Esophagus squamous epithelium (tissue), 5 donors: Measurements from ENCODE around the gene DRD2. TPM values are rescaled to one million over a fixed set of nuclear protein-coding genes. Genes with fewer than 3 reads are reported as not detected.

Experiments used
- DNase-seq: peaks from one replicate; lab custom pipeline; 2025; lab: John Stamatoyannopoulos, UW
- H3K27ac ChIP-seq, 4 donors: fragments of 200-600 bp; sonication (generic); one replicate each; pipeline ENCODE4 v1.5.1; 2016 to 2019; ENCODE audit warnings: mild to moderate bottlenecking in 1 of 4
- H3K27me3 ChIP-seq, 4 donors: fragments of 200-600 bp; sonication (generic); 1 replicate in 3 of 4; 2 replicates in 1 of 4; pipeline versions ENCODE4 v1.5.1 to v1.6.0; 2017 to 2021; ENCODE audit warnings: antibody characterized with exemption in 1 of 4
- H3K36me3 ChIP-seq, 3 donors: fragments of 200-600 bp; sonication (generic); one replicate each; pipeline ENCODE4 v1.5.1; 2016 to 2019
- H3K4me1 ChIP-seq, 3 donors: fragments of 200-600 bp; sonication (generic); one replicate each; pipeline ENCODE4 v1.5.1; 2017 to 2019
- H3K4me3 ChIP-seq, 4 donors: fragments of 200-600 bp; sonication (generic); 1 replicate in 3 of 4; 2 replicates in 1 of 4; pipeline ENCODE4 v1.5.1; 2016 to 2019; ENCODE audit warnings: mild to moderate bottlenecking in 2 of 4, moderate library complexity in 1 of 4
- H3K9me3 ChIP-seq, 3 donors: fragments of 200-600 bp; sonication (generic); one replicate each; pipeline ENCODE4 v1.5.1; 2016 to 2019
- POLR2A ChIP-seq, 4 donors: fragments of 450-650 bp; IDR thresholded peaks; one replicate each; pipeline ENCODE4 v1.6.1; 2017; ENCODE audit warnings: antibody characterized with exemption in 4 of 4, mild to moderate bottlenecking in 4 of 4, moderate library complexity in 3 of 4
- WGBS, 2 donors: methylation state at CpG; one replicate each; pipeline ENCODE4 v1.1.5; 2018; 5-methylcytosine and 5-hydroxymethylcytosine counted together
- intact Hi-C: fragments of 100-400 bp; cut with DNase I; formaldehyde crosslinking; loops from one replicate; pipeline ENCODE4 v1.15.0; 2022
- total RNA-seq, 4 donors: library from RNA; depleted of rRNA; stranded (reverse); fragments of >200 nt; gene quantifications; one replicate each; pipeline ENCODE4 v1.1.0, GENCODE V29; 2016
- TF ChIP-seq, protein P1 (sequence below), 6 experiments: fragments of 450-650 bp in 4 of 6; fragments of 200-600 bp in 2 of 6; sonication (generic) in 2 of 6; IDR thresholded peaks; one replicate each; pipeline ENCODE4 v1.5.1; 2016 to 2019; ENCODE audit warnings: antibody characterized with exemption in 6 of 6, mild to moderate bottlenecking in 4 of 6, moderate library complexity in 4 of 6
- donor health status: DM: yes; HTN: yes; CAD: no.

DRD2 gene
- total RNA-seq, 4 donors from 2014 or later: 0.38 TPM; not detected in 3

DNA sequence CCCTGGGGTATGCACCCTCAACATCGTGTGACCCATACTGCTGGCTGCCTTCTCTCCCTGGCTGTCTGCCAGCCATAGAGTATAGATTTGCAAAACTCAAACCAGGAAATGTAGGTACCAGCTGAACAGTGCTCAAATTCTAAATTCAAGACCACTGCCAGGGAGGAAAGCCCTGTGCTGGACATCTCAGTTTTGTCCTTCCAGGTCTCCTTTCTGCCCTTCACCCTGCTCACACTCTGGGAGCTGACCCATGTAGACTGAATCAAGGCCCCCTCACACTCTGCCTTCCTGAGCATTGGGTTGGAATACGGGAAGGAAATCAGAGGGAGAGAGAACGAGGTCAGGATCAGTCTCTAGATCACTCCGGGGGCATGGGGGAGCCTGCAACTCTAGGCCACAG lies 12.4 kb upstream of the DRD2 start:
- Histone ChIP-seq H3K27ac (no peak overlapping the region), H3K27me3 (peaks cover 0 to 15% (median 0%) of the 10 kb centered on the region in 4 donors), H3K9me3 (no peaks in the 10 kb centered on the region), H3K4me1 (no peaks in the 10 kb centered on the region), H3K36me3 (no peaks in the 10 kb centered on the region), H3K4me3 (no peak overlapping the region)
- TF ChIP-seq, protein P1, sequence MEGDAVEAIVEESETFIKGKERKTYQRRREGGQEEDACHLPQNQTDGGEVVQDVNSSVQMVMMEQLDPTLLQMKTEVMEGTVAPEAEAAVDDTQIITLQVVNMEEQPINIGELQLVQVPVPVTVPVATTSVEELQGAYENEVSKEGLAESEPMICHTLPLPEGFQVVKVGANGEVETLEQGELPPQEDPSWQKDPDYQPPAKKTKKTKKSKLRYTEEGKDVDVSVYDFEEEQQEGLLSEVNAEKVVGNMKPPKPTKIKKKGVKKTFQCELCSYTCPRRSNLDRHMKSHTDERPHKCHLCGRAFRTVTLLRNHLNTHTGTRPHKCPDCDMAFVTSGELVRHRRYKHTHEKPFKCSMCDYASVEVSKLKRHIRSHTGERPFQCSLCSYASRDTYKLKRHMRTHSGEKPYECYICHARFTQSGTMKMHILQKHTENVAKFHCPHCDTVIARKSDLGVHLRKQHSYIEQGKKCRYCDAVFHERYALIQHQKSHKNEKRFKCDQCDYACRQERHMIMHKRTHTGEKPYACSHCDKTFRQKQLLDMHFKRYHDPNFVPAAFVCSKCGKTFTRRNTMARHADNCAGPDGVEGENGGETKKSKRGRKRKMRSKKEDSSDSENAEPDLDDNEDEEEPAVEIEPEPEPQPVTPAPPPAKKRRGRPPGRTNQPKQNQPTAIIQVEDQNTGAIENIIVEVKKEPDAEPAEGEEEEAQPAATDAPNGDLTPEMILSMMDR (IDR thresholded peaks at IDR 0.05): no peak
- no peak for TF ChIP-seq POLR2A (IDR thresholded peaks at IDR 0.05)
- intact Hi-C loops: no loop called here
- no peak for DNase-seq
- WGBS, 2 donors: 66 to 86% methylated on average over 4 of the region's 4 CpGs

DNA sequence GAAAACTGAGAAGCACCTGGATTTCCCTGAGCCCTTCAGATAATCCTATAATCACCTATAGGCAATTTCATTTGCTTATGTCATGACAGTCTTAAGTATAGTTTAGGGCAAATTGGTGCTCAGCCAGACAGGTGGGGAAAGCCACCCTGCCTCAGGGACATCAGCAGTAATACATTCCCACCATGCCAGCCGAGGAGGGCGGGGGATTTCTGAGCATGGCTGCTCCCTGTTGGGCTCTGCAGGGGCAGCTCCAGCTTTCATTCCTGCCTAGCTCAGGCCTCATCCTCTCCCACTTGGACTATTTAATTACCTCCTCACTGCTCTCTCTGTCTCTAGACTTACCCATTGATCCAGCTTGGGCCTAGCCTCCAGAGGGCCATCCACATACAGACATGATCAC lies 9.0 kb upstream of the DRD2 start:
- no peaks in the 10 kb centered on the region for H3K36me3 ChIP-seq
- no peak for TF ChIP-seq POLR2A (IDR thresholded peaks at IDR 0.05)
- TF ChIP-seq, protein P1 (IDR thresholded peaks at IDR 0.05): no peak
- WGBS, 2 donors: 63% methylated on average over 2 of the region's 2 CpGs; no CpG with 5 or more reads in 1 of the 2 donors
- intact Hi-C loops: no loop called here
- no peaks in the 10 kb centered on the region for H3K4me1 ChIP-seq
- DNase-seq: no peak
- no peak overlapping the region for H3K27ac ChIP-seq
- H3K9me3 ChIP-seq: no peaks in the 10 kb centered on the region
- H3K27me3 ChIP-seq: peaks cover 0 to 44% (median 0%) of the 10 kb centered on the region in 4 donors
- no peak overlapping the region for H3K4me3 ChIP-seq

DNA sequence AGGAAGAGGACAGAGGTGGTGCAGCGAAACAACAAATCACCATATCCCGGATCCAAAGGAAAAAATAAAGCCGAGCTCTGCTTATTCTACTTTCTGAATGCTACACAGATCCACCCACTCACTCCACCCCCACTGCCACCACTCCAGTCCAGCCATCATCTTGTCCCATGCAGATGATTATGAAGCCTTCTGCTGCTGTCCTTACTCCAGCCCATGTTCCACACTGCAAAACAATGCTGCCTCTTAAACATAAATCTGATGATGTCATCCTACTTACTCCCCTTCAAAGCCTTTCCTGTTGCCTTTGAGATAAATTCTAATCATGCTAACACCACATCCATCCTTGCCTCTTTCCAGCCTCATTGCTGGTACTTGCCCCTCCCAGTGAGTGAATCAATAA lies 6.5 kb upstream of the DRD2 start:
- WGBS, 2 donors: 87 to 88% methylated on average over 3 of the region's 3 CpGs
- Histone ChIP-seq H3K27ac (no peak overlapping the region), H3K36me3 (no peaks in the 10 kb centered on the region), H3K4me1 (no peaks in the 10 kb centered on the region), H3K4me3 (no peak overlapping the region), H3K27me3 (peaks cover 0 to 70% (median under 1%) of the 10 kb centered on the region in 4 donors), H3K9me3 (no peaks in the 10 kb centered on the region)
- intact Hi-C loops: no loop called here
- DNase-seq: no peak
- no peak for TF ChIP-seq POLR2A (IDR thresholded peaks at IDR 0.05)
- TF ChIP-seq, protein P1 (IDR thresholded peaks at IDR 0.05): no peak

DNA sequence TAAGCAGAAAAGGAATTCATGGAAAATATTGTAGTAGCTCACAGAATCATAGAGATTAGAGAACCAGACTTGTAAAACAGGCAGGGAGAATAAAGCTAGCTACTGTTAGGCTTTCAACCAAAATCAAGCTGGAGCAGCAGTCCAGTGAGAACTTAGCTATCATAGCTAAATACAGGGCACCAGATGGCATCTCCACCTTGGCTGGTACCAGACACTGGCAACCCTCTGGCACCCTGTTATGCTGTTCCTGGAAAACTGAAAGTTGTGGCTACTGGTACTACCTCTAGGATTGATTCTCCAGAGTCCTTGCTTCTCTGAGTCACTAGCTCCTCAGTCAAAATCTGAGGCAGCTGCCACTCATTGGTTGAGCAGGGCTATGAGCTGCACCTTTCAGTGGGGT lies 6.0 kb upstream of the DRD2 start:
- Histone ChIP-seq H3K36me3 (no peaks in the 10 kb centered on the region), H3K27me3 (peaks cover 0 to 74% (median 3%) of the 10 kb centered on the region in 4 donors), H3K27ac (no peak overlapping the region), H3K4me1 (no peaks in the 10 kb centered on the region), H3K4me3 (no peak overlapping the region), H3K9me3 (no peaks in the 10 kb centered on the region)
- intact Hi-C loops: no loop called here
- no peak for TF ChIP-seq POLR2A (IDR thresholded peaks at IDR 0.05)
- TF ChIP-seq, protein P1 (IDR thresholded peaks at IDR 0.05): no peak
- DNase-seq: no peak

DNA sequence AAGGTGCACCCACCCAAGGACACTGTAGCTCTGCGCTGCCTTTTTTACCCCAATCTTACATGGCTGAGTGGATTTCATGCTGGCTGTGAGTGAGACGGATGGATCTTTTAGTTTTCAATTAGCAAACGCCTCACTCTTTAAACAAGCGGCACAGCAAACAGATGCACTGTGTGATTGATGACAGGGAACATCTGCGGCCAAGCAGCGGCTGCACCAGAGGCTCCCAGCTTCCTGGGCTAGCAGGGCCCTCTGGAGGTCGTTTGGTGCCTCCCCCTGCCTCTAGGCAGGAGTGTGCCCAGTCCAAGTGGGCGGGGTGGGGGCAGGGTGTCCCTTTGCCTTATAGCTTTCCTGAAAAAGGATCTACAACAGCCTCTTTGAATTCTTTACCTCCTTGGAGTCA lies 2.1 kb upstream of the DRD2 start:
- TF ChIP-seq, protein P1 (IDR thresholded peaks at IDR 0.05): no peak
- TF ChIP-seq POLR2A (IDR thresholded peaks at IDR 0.05): no peak
- no peak overlapping the region for H3K4me3 ChIP-seq
- H3K4me1 ChIP-seq: peaks cover 3 to 17% (median 5%) of the 10 kb centered on the region in 3 donors
- no peak overlapping the region for H3K27ac ChIP-seq
- peaks cover 0 to 98% (median 8%) of the 10 kb centered on the region in 4 donors for H3K27me3 ChIP-seq
- WGBS, 2 donors: 9 to 10% methylated on average over 5 to 8 of the region's 8 CpGs
- no peaks in the 10 kb centered on the region for H3K9me3 ChIP-seq
- DNase-seq: no peak
- H3K36me3 ChIP-seq: no peaks in the 10 kb centered on the region
- intact Hi-C loops: no loop called here
